ENCODE results near the gene ARHGAP26. TPM values are rescaled to one million over a fixed set of nuclear protein-coding genes. Genes with fewer than 3 reads are reported as not detected.

The ARHGAP26 gene
- total RNA-seq, 1 donor from 2014 or later, result 12.7 TPM

GRCh38 chr5:143128412-143129071, 358.4 kb downstream of the ARHGAP26 start:
- H3K4me3 Mint-ChIP-seq, result no peak overlapping the region
- H3K27me3 Mint-ChIP-seq, result no peaks in the 10 kb centered on the region
- intact Hi-C loops (cut with micrococcal nuclease), result loop anchor here (5.0 kb wide), 1 partner anchor 54 kb away; no protein-coding TSS in a partner anchor
- peaks cover 2% of the 10 kb centered on the region for H3K36me3 Mint-ChIP-seq (ENCODE audit: low read depth)
- DNase-seq, result no peak
- no peaks in the 10 kb centered on the region for H3K9me3 Mint-ChIP-seq
- H3K4me1 Mint-ChIP-seq, result peaks cover 11% of the 10 kb centered on the region
- no peak overlapping the region for H3K27ac Mint-ChIP-seq

GRCh38 chr5:143129203-143129602, 359.0 kb downstream of the ARHGAP26 start:
- DNase-seq, result no peak
- Mint-ChIP-seq H3K9me3 (no peaks in the 10 kb centered on the region), H3K36me3 (ENCODE audit: low read depth) (peaks cover 3% of the 10 kb centered on the region), H3K4me1 (peaks cover 11% of the 10 kb centered on the region), H3K27me3 (no peaks in the 10 kb centered on the region), H3K27ac (no peak overlapping the region), H3K4me3 (no peak overlapping the region)
- intact Hi-C loops (cut with micrococcal nuclease), result loop anchor here (5.0 kb wide), 1 partner anchor 53 kb away; no protein-coding TSS in a partner anchor

- intact Hi-C loops (cut with micrococcal nuclease), result loop anchor here (5.0 kb wide), 1 partner anchor 52 kb away; no protein-coding TSS in a partner anchor
- Mint-ChIP-seq H3K36me3 (ENCODE audit: low read depth) (peaks cover 7% of the 10 kb centered on the region), H3K4me1 (peaks cover 6% of the 10 kb centered on the region), H3K27me3 (no peaks in the 10 kb centered on the region), H3K4me3 (no peak overlapping the region), H3K27ac (no peak overlapping the region), H3K9me3 (no peaks in the 10 kb centered on the region)
- DNase-seq, result no peak
Measured at GRCh38 chr5:143129910-143130612, 359.9 kb downstream of the ARHGAP26 start.

- H3K9me3 Mint-ChIP-seq, result no peaks in the 10 kb centered on the region
- no peak overlapping the region for H3K27ac Mint-ChIP-seq
- H3K36me3 Mint-ChIP-seq (ENCODE audit: low read depth), result peaks cover 7% of the 10 kb centered on the region
- no peak overlapping the region for H3K4me3 Mint-ChIP-seq
- H3K27me3 Mint-ChIP-seq, result no peaks in the 10 kb centered on the region
- intact Hi-C loops (cut with micrococcal nuclease), result no loop called here
- peaks cover 2% of the 10 kb centered on the region for H3K4me1 Mint-ChIP-seq
- no peak for DNase-seq
Measured at GRCh38 chr5:143130613-143131305, 360.6 kb downstream of the ARHGAP26 start.

GRCh38 chr5:143131972-143132371, 361.8 kb downstream of the ARHGAP26 start:
- H3K27me3 Mint-ChIP-seq, result no peaks in the 10 kb centered on the region
- intact Hi-C loops (cut with micrococcal nuclease), result no loop called here
- no peak overlapping the region for H3K27ac Mint-ChIP-seq

GRCh38 chr5:143132739-143133138, 362.6 kb downstream of the ARHGAP26 start:
- no peaks in the 10 kb centered on the region for H3K4me1 Mint-ChIP-seq

More at GRCh38 chr5:143131972-143132371, 361.8 kb downstream of the ARHGAP26 start:
- no peak overlapping the region for H3K4me3 Mint-ChIP-seq
- H3K36me3 Mint-ChIP-seq (ENCODE audit: low read depth), result peaks cover 7% of the 10 kb centered on the region
- H3K4me1 Mint-ChIP-seq, result no peaks in the 10 kb centered on the region
- H3K9me3 Mint-ChIP-seq, result no peaks in the 10 kb centered on the region
- DNase-seq, result no peak

GRCh38 chr5:143133721-143134120, 363.5 kb downstream of the ARHGAP26 start:
- Mint-ChIP-seq H3K27ac (no peak overlapping the region), H3K9me3 (no peaks in the 10 kb centered on the region), H3K4me1 (peaks cover 3% of the 10 kb centered on the region), H3K27me3 (no peaks in the 10 kb centered on the region), H3K4me3 (no peak overlapping the region), H3K36me3 (ENCODE audit: low read depth) (peaks cover 8% of the 10 kb centered on the region)
- intact Hi-C loops (cut with micrococcal nuclease), result no loop called here
- DNase-seq, result no peak

More at GRCh38 chr5:143132739-143133138, 362.6 kb downstream of the ARHGAP26 start:
- H3K36me3 Mint-ChIP-seq (ENCODE audit: low read depth), result peaks cover 8% of the 10 kb centered on the region
- no peak overlapping the region for H3K27ac Mint-ChIP-seq
- no peak overlapping the region for H3K4me3 Mint-ChIP-seq
- H3K27me3 Mint-ChIP-seq, result no peaks in the 10 kb centered on the region
- H3K9me3 Mint-ChIP-seq, result no peaks in the 10 kb centered on the region
- no peak for DNase-seq
- intact Hi-C loops (cut with micrococcal nuclease), result no loop called here

- Mint-ChIP-seq H3K27ac (no peak overlapping the region), H3K27me3 (no peaks in the 10 kb centered on the region), H3K4me1 (peaks cover 3% of the 10 kb centered on the region), H3K9me3 (no peaks in the 10 kb centered on the region), H3K36me3 (ENCODE audit: low read depth) (peaks cover 8% of the 10 kb centered on the region), H3K4me3 (no peak overlapping the region)
- intact Hi-C loops (cut with micrococcal nuclease), result no loop called here
- no peak for DNase-seq
Measured at GRCh38 chr5:143134269-143134668, 364.1 kb downstream of the ARHGAP26 start.

GRCh38 chr5:143134900-143135299, 364.7 kb downstream of the ARHGAP26 start:
- Mint-ChIP-seq H3K27me3 (no peaks in the 10 kb centered on the region), H3K9me3 (no peaks in the 10 kb centered on the region), H3K27ac (no peak overlapping the region), H3K4me3 (no peak overlapping the region), H3K4me1 (peaks cover 3% of the 10 kb centered on the region), H3K36me3 (ENCODE audit: low read depth) (peaks cover 8% of the 10 kb centered on the region)
- intact Hi-C loops (cut with micrococcal nuclease), result no loop called here
- no peak for DNase-seq

- intact Hi-C loops (cut with micrococcal nuclease), result no loop called here
- no peak for DNase-seq
- Mint-ChIP-seq H3K27me3 (no peaks in the 10 kb centered on the region), H3K4me3 (no peak overlapping the region), H3K4me1 (peaks cover 3% of the 10 kb centered on the region), H3K36me3 (ENCODE audit: low read depth) (peaks cover 8% of the 10 kb centered on the region), H3K9me3 (no peaks in the 10 kb centered on the region), H3K27ac (no peak overlapping the region)
Measured at GRCh38 chr5:143135832-143136551, 365.8 kb downstream of the ARHGAP26 start.

- no peak for DNase-seq
- no peaks in the 10 kb centered on the region for H3K9me3 Mint-ChIP-seq
- no peaks in the 10 kb centered on the region for H3K27me3 Mint-ChIP-seq
- intact Hi-C loops (cut with micrococcal nuclease), result no loop called here
- H3K4me3 Mint-ChIP-seq, result no peak overlapping the region
- peaks cover 8% of the 10 kb centered on the region for H3K36me3 Mint-ChIP-seq (ENCODE audit: low read depth)
- no peak overlapping the region for H3K27ac Mint-ChIP-seq
- H3K4me1 Mint-ChIP-seq, result peaks cover 3% of the 10 kb centered on the region
Measured at GRCh38 chr5:143138839-143139238, 368.7 kb downstream of the ARHGAP26 start.

GRCh38 chr5:143139585-143139984, 369.4 kb downstream of the ARHGAP26 start:
- no peak for DNase-seq
- intact Hi-C loops (cut with micrococcal nuclease), result no loop called here

GRCh38 chr5:143140492-143141203, 370.5 kb downstream of the ARHGAP26 start:
- no peak overlapping the region for H3K27ac Mint-ChIP-seq
- H3K36me3 Mint-ChIP-seq (ENCODE audit: low read depth), result peaks cover 8% of the 10 kb centered on the region
- no peaks in the 10 kb centered on the region for H3K27me3 Mint-ChIP-seq
- H3K4me1 Mint-ChIP-seq, result peaks cover 9% of the 10 kb centered on the region
- peaks cover 5% of the 10 kb centered on the region for H3K9me3 Mint-ChIP-seq
- DNase-seq, result no peak
- intact Hi-C loops (cut with micrococcal nuclease), result no loop called here
- no peak overlapping the region for H3K4me3 Mint-ChIP-seq

More at GRCh38 chr5:143139585-143139984, 369.4 kb downstream of the ARHGAP26 start:
- no peak overlapping the region for H3K27ac Mint-ChIP-seq
- H3K27me3 Mint-ChIP-seq, result no peaks in the 10 kb centered on the region
- H3K9me3 Mint-ChIP-seq, result no peaks in the 10 kb centered on the region
- no peak overlapping the region for H3K4me3 Mint-ChIP-seq
- H3K36me3 Mint-ChIP-seq (ENCODE audit: low read depth), result peaks cover 5% of the 10 kb centered on the region
- peaks cover 3% of the 10 kb centered on the region for H3K4me1 Mint-ChIP-seq

All from activated CD4-positive, alpha-beta T cell treated with anti-CD3 and anti-CD28 coated beads, Interleukin-2, amount 10 ng/mL, durations not matched to agents 24 days and 14 days (primary cell).